GM18870 (cell line): ENCODE measurements around the gene TMEM108.
"Not testable (repeated sequence)": the region's sequence is repeated elsewhere in the genome, so short reads cannot be mapped to it uniquely, and the experiment has no call there.

ENCODE experiments used
- ATAC-seq: cut with Tn5 transposase; IDR thresholded peaks from one replicate; pipeline ENCODE4 v1.9.1; 2021; ENCODE audit warnings: moderate library complexity; ENCODE audit not compliant: unreplicated experiment

TMEM108 gene

DNA sequence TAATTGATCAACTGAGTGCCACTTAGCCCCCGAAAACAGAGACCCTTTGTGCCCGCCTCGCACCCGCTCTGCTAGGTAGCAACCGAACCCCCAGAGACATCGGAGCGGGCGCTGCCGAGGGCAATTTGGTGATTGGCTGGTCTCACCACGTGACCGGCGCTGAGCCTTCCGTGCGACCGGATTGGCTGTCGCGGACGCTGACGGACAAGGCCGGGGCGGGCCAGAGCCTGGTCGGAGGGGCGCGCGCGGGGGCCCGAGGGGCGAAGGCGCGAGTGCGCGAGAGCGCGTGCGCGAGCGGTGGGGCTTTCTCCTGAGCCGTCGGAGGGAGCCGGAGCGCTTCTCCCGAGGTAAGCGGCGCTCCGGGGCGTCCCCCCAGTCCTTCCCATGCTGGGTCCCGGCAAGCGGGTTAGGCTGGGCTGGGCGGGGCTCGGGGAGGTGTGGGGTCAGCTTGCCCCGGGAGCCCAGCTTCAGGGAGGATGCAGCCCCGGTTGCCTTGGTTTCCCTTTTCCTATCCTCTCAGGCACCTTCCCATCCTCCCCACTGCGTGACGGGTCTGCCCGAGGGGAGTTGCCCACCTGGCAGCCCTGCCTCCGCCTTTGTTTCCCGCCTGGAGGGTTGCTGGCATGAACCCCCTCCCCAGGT lies at the start of gene TMEM108:
Gene TMEM108, plus strand, starts transcription at position 303 of the 642 bp plus-strand sequence.
- no peak for ATAC-seq

GRCh38 chr3:132995971-132996370 lies 42.2 kb upstream of the TMEM108 start:
- ATAC-seq, result no peak

- no peak for ATAC-seq
Observed at GRCh38 chr3:132997404-132998185, 40.6 kb upstream of the TMEM108 start.

DNA sequence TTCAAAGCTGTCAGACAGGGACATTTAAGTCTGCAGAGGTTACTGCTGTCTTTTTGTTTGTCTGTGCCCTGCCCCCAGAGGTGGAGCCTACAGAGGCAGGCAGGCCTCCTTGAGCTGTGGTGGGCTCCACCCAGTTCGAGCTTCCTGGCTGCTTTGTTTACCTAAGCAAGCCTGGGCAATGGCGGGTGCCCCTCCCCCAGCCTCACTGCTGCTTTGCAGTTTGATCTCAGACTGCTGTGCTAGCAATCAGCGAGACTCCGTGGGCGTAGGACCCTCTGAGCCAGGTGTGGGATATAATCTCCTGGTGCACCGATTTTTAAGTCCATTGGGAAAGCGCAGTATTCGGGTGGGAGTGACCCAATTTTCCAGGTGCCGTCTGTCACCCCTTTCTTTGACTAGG lies 33.2 kb upstream of the TMEM108 start:
- ATAC-seq, result not testable (repeated sequence)

DNA sequence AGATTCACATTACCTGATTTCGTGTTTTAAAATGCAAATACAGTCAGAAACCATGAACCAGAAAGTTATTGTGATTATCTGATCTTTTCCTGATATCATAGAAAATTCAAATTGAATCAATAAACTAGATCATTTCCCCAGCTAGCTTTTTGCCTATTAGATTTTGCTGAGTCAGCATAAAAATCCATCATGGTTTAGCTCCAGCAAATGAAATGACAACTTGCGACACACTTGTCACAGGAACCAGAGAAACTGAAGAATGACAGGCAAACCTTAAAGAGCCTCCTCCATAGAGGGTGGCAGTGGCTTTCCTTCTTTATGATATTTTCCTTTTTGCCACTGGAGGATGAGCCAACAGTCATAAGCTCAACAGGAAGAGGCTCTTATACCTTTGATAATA lies 30.6 kb upstream of the TMEM108 start:
- ATAC-seq, result no peak

GRCh38 chr3:133014325-133014724 lies 23.9 kb upstream of the TMEM108 start:
- no peak for ATAC-seq

- not testable (repeated sequence) for ATAC-seq
Observed at GRCh38 chr3:133015573-133015972, 22.6 kb upstream of the TMEM108 start.

DNA sequence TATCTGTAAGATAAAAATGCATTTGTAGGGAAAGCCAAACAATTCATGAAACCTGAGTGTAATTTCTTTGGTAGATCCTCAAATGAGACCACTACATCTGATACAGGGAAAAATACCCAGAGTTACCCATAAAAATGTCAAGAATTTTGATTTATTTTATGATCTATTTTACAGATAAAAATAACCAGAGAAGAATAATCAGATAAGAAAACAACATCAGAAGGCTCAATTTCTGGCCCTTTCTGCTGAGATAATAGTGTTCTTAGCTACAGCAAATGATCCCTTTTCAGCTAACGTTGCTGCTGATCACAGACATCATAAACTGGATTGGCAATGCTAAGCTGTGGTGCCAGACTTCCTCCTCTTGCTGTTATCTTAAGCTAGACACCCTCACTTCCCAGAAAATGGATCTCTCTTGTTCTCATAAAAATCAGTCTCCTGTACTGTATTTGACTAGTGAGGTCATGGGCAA lies 21.3 kb upstream of the TMEM108 start:
- ATAC-seq, result no peak

GRCh38 chr3:133018921-133019320 lies 19.3 kb upstream of the TMEM108 start:
- no peak for ATAC-seq

- ATAC-seq, result no peak
Observed at GRCh38 chr3:133021206-133021605, 17.0 kb upstream of the TMEM108 start.

DNA sequence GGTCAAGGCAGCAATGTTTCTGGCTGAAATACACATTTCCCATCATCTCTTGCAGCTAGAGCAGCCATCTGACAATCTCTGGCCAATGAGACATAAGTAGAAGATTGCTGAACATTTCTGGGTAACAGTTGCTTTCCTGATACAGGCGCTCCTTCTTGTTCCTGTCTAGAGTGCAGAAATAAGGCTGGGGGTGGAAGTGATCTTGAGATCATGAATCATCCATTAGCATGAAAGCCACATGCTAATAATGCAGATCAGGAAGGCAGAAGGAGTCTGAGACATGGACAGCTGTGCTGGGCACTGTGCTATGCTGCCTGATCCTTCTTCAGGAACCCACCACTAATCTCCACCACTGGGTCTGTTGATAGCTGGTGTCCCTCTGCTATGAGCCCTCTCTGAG lies 14.8 kb upstream of the TMEM108 start:
- ATAC-seq, result no peak

DNA sequence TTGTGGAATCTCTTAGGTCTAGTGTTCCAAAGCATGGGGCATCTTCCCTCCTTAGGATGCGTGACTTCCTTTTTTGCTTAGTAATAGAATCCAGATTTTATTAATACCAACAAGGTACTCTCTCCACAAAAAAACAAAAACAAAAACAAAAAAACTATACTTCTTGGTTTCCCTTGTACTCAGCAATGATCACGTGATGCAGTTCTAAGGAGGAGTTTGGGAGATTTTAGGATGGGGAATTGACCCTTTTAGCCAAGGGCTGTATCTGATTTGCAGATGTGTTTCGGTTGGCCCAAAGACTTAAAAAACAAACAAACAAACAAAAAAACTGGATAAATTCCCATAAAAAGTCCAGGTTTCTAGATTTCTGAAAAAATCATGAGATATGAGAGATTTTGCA lies 12.6 kb upstream of the TMEM108 start:
- no peak for ATAC-seq

GRCh38 chr3:133032301-133032700 lies 5.9 kb upstream of the TMEM108 start:
- ATAC-seq, result no peak

- no peak for ATAC-seq
Observed at GRCh38 chr3:133037436-133037835, 755 bp upstream of the TMEM108 start.

DNA sequence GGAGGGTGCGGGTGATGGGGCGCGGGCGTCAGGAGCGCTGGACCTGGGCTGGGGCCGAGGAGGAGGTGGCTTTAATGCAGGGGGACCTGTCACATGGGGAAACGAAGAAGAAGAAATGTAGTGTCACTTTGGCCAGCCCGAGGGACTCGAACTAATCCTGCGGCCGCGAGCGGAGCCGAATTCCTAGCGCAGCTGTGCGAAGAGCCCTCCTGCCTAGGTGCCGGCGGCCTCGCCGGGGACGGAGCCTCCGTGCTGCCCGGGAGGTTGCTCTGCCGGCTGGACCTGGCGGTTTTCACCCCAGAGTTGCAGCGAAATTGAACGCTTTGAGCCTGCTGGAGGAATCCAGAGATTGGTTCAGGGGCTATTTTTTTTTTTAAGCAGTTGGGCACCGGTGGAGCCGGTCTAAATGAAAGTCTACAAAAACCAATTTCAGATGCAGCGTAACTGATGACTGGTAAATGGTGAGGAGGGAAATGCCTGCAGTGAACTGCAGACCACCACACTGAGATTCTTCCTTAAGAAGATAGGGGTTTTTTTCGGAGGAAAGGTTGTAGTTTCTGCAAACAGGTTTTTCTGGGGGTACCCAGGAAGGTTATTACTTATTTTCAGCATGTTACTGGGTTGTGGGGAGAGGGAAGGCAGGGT lies 662 bp downstream of the TMEM108 start:
- no peak for ATAC-seq

DNA sequence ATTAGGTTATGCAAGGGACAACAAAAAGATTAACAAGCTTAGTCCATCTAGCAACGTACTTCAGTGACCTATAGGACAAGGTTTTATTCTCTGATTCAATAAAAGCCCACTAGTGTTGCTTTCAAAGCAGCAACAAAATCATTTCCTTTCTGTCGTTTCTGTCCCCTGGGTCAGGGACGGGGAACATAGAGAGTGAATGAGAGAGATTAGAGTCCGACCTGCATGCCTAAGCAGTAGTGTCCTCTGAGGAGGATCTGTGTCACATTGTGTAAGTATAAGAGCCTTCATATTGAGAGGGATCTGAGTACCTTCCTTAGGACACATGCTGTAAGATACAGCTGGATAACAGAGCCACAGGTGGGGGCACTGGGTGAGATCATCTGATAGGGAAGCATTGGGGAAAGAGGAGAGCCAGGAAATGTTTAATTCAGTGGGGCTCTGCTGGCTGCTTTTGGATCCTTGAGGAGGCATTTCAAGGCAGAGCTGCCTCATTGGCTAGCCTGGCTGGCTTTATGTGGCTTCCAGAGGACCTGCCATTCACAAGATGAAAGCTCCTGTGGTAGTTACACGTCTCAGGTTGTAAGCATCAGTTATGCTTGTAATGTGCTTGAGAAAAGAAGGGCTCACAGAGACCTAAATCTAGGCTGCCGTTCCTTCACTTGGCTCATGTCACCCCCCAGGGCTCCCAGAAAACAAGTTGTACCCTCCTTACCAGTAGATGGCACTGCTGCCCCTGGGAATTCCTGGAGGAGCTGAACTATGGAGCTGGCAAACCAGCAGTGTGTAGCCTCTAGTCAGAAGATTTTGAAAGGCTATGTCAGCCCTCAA lies 2.7 kb downstream of the TMEM108 start:
- no peak for ATAC-seq

DNA sequence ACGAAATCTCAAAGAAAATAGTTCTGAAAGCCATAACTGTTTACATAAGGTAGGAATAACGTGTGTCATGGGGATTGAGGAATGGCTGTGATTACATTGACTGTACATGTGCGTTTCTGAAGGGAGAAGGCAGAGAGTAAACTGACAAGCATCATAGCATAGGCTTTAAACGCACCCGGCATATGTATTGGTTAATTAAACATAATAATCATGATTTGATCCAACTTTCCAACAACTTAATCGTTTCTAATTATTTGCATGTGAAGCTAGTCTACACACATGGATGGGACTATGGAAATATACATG lies 3.3 kb downstream of the TMEM108 start:
- ATAC-seq, result no peak

DNA sequence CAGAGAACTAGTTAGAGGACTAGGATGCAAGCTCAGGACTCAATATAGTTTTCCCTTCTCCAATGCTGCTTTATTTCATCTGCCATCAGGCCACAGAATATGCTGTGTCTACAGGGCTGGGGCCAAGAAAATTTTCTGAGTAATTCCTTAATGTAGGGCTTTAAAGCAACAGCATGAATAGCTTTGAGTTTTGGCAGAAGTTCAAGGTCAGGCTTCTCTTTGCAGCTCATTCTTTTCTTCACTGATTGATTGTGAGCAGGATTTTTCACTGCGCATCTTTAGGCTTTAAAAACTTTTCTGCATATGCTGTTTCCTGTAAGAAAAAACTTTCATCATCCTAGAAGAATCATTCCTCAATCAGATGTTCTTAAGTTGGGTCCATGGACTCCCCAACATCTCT lies 4.6 kb downstream of the TMEM108 start:
- ATAC-seq, result no peak

DNA sequence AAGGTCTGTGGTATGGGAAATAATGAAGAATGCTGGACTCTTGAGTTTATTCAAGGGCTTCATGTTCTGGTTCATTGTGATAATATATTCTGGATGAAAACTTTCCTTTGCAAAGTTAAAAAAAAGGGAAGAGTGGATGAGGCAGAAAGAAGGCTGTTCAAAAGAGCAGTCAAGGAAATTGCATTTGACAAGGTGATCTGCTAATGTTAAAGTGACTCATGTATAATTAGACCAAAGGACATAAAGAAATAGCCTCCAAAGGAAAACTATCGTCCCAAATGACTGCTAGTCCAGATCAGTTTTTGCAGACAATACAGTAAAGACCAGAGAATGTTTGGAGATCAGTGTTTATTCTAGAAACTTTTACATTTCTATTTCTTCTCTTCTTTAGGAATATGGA lies 9.8 kb downstream of the TMEM108 start:
- no peak for ATAC-seq

GRCh38 chr3:133049491-133049890 lies 11.3 kb downstream of the TMEM108 start:
- no peak for ATAC-seq

DNA sequence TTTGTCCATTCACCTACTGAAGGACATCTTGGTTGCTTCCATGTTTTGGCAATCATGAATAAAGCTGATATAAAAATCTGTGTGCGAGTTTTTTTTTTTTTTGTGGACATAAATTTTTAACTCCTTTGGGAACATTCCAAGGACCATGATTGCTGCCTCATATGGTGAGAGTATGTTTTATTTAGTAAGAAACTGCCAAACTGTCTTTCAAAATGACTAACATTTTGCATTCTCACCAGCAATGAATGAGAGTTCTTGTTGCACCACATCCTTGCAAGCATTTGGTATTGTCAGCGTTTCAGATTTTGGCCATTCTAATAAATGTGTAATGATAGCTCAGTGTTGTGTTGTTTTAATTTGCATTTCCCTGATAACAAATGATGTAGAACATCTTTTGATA lies 12.7 kb downstream of the TMEM108 start:
- ATAC-seq, result no peak
